ENCODE results near the gene B4GALNT2. TPM values are rescaled to one million over a fixed set of nuclear protein-coding genes. Genes with fewer than 3 reads are reported as not detected.

B4GALNT2 gene
- total and polyA plus RNA-seq, 2 of the 13 experiments (the other 11 are each of a cell fraction or from before 2014, with no cell fraction given): not detected

GRCh38 chr17:49180303-49180702 lies 47.7 kb downstream of the B4GALNT2 start:
- in situ Hi-C loops (cut with HindIII; ENCODE audit: extremely low pct_ligation_motif_present, low pct_unique_long_range_greater_than_20kb) (loop anchor here (5.0 kb wide), 1 partner anchor 47 kb away; no protein-coding TSS in a partner anchor), intact Hi-C loops (cut with micrococcal nuclease; ENCODE audit: unreplicated experiment) (loop anchor here (1.0 to 2.0 kb wide), 2 partner anchors 46 to 110 kb away; no protein-coding TSS in a partner anchor)
- H3K9ac ChIP-seq (ENCODE audit: insufficient read depth, low read depth, low read length): no peak overlapping the region
- no peaks in the 10 kb centered on the region for H4K20me1 ChIP-seq (ENCODE audit: insufficient read depth, low read length)
- POLR2A ChIA-PET: interaction anchor here (1.3 kb wide), 1 partner anchor 111 kb away, joined by 3 read pairs; no protein-coding TSS in a partner anchor
- 9% methylated on average over 5 of the region's 5 CpGs for WGBS (ENCODE audit: low lambda C conversion rate)
- H3K4me1 ChIP-seq (ENCODE audit: insufficient read depth, low read length): no peaks in the 10 kb centered on the region
- H3K36me3 ChIP-seq (replicated peaks in 1 of 2; ENCODE audit: control insufficient read depth in 1 of 2, insufficient read depth in 2 of 2, low read length in 2 of 2): no peaks in the 10 kb centered on the region
- H3K27ac ChIP-seq (ENCODE audit: extremely low read length, insufficient read depth, low read length): no peak overlapping the region
- peak; percentile 30 for FAIRE-seq
- no TSS peak for BruUV-seq (replicated peaks)
- CTCF ChIA-PET (ENCODE audit: low intra/inter-chr PET ratio, low total read pairs): interaction anchor here (0.9 to 3.0 kb wide), 2 partner anchors 47 to 148 kb away, joined by 3 to 21 read pairs; no protein-coding TSS in a partner anchor
- DNase-seq (ENCODE audit: low spot score): peak; percentile 65
- H3K4me2 ChIP-seq (ENCODE audit: low read depth, low read length): 0 out of 2 replicates have a peak overlapping the region, but pooled peaks have one; percentile 5
- H3K4me3 ChIP-seq (replicated peaks in 1 of 3; ENCODE audit: insufficient read depth in 1 of 3, low read depth in 2 of 3, low read length in 3 of 3): no peak overlapping the region
- H3K79me2 ChIP-seq (ENCODE audit: insufficient read depth, low read length): no peaks in the 10 kb centered on the region
- H3K9me3 ChIP-seq (ENCODE audit: low read length): peaks cover 30% of the 10 kb centered on the region
- no peak overlapping the region for H2AFZ ChIP-seq (ENCODE audit: low read length)
- H3K27me3 ChIP-seq (ENCODE audit: control insufficient read depth in 1 of 2, insufficient read depth in 2 of 2, low read length in 2 of 2): no peaks in the 10 kb centered on the region
- ATAC-seq: peak; percentile 70
- TF ChIP-seq, protein P1, sequence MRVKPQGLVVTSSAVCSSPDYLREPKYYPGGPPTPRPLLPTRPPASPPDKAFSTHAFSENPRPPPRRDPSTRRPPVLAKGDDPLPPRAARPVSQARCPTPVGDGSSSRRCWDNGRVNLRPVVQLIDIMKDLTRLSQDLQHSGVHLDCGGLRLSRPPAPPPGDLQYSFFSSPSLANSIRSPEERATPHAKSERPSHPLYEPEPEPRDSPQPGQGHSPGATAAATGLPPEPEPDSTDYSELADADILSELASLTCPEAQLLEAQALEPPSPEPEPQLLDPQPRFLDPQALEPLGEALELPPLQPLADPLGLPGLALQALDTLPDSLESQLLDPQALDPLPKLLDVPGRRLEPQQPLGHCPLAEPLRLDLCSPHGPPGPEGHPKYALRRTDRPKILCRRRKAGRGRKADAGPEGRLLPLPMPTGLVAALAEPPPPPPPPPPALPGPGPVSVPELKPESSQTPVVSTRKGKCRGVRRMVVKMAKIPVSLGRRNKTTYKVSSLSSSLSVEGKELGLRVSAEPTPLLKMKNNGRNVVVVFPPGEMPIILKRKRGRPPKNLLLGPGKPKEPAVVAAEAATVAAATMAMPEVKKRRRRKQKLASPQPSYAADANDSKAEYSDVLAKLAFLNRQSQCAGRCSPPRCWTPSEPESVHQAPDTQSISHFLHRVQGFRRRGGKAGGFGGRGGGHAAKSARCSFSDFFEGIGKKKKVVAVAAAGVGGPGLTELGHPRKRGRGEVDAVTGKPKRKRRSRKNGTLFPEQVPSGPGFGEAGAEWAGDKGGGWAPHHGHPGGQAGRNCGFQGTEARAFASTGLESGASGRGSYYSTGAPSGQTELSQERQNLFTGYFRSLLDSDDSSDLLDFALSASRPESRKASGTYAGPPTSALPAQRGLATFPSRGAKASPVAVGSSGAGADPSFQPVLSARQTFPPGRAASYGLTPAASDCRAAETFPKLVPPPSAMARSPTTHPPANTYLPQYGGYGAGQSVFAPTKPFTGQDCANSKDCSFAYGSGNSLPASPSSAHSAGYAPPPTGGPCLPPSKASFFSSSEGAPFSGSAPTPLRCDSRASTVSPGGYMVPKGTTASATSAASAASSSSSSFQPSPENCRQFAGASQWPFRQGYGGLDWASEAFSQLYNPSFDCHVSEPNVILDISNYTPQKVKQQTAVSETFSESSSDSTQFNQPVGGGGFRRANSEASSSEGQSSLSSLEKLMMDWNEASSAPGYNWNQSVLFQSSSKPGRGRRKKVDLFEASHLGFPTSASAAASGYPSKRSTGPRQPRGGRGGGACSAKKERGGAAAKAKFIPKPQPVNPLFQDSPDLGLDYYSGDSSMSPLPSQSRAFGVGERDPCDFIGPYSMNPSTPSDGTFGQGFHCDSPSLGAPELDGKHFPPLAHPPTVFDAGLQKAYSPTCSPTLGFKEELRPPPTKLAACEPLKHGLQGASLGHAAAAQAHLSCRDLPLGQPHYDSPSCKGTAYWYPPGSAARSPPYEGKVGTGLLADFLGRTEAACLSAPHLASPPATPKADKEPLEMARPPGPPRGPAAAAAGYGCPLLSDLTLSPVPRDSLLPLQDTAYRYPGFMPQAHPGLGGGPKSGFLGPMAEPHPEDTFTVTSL (CRISPR knock-in tag; IDR thresholded peaks at IDR 0.05; ENCODE audit: borderline replicate concordance): no peak
- TF ChIP-seq HMGXB3 (CRISPR knock-in tag; IDR thresholded peaks at IDR 0.05; ENCODE audit: borderline replicate concordance) (0 out of 2 replicates have a peak, but pooled peaks have one; percentile 25), SMAD1 (CRISPR knock-in tag; IDR thresholded peaks at IDR 0.05; ENCODE audit: borderline replicate concordance, low read depth) (no peak), ZNF326 (CRISPR knock-in tag; IDR thresholded peaks at IDR 0.05; ENCODE audit: borderline replicate concordance) (no peak), ZNF501 (CRISPR knock-in tag; IDR thresholded peaks at IDR 0.05) (peak; percentile 39; the same call in 1 of the 2 replicates), PHF8 (CRISPR knock-in tag; IDR thresholded peaks at IDR 0.05) (no peak), TOE1 (CRISPR knock-in tag; IDR thresholded peaks at IDR 0.05) (no peak), TEAD3 (CRISPR knock-in tag; optimal IDR thresholded peaks at IDR 0.05; ENCODE audit: borderline replicate concordance) (no peak), TSC22D2 (CRISPR knock-in tag; IDR thresholded peaks at IDR 0.05; ENCODE audit: borderline replicate concordance) (no peak), KDM3A (CRISPR knock-in tag; IDR thresholded peaks at IDR 0.05; ENCODE audit: low read depth) (no peak), ZNF12 (CRISPR knock-in tag; IDR thresholded peaks at IDR 0.05) (no peak), YEATS2 (CRISPR knock-in tag; IDR thresholded peaks at IDR 0.05; ENCODE audit: borderline replicate concordance) (no peak), STAT5B (CRISPR knock-in tag; IDR thresholded peaks at IDR 0.05) (no peak)
